K562 (cell line): ENCODE results near the gene VPS9D1. TPM values are rescaled to one million over a fixed set of nuclear protein-coding genes. Genes with fewer than 3 reads are reported as not detected.

Experiments used
- CEBPG ChIP-seq, 3 experiments: fragments of 200-800 bp in 1 of 3; sonication (Bioruptor generic) in 1 of 3; sonication (generic) in 1 of 3; formaldehyde crosslinking in 1 of 3; IDR thresholded peaks in 2 of 3; conservative IDR thresholded peaks in 1 of 3; 2 replicates each; pipeline versions ENCODE4 v1.6.1 to v1.8.0; 2016 to 2022; ENCODE audit warnings: missing compliant biosample characterization in 2 of 3, missing genetic modification characterization in 2 of 3, mild to moderate bottlenecking in 1 of 3, missing genetic modification reagents in 1 of 3
- CREM ChIP-seq: IDR thresholded peaks from 2 replicates; pipeline ENCODE4 v1.6.1; 2014; ENCODE audit warnings: antibody characterized with exemption, low read depth
- CXXC5 ChIP-seq: fragments of 250-450 bp; sonication (Bioruptor Pico); IDR thresholded peaks from 2 replicates; pipeline ENCODE4 v1.8.0; 2022; ENCODE audit warnings: inconsistent platforms, mild to moderate bottlenecking, moderate library complexity
- DPF2 ChIP-seq: fragments of 450-650 bp; IDR thresholded peaks from 2 replicates; pipeline ENCODE4 v1.6.1; 2016
- FOXP1 ChIP-seq: sonication (generic); formaldehyde crosslinking; IDR thresholded peaks from 2 replicates; pipeline ENCODE4 v1.8.0; 2022; ENCODE audit warnings: mild to moderate bottlenecking, missing genetic modification reagents
- HDAC2 ChIP-seq: fragments of 450-650 bp; IDR thresholded peaks from 2 replicates; pipeline ENCODE4 v1.6.1; 2016; ENCODE audit warnings: mild to moderate bottlenecking
- HLTF ChIP-seq: fragments of 450-650 bp; IDR thresholded peaks from 2 replicates; pipeline ENCODE4 v1.6.1; 2016
- HNRNPH1 ChIP-seq: fragments of 200-400 bp; formaldehyde crosslinking; optimal IDR thresholded peaks from 2 replicates; pipeline ENCODE3; 2017; ENCODE audit warnings: low read depth, mild to moderate bottlenecking, low read length, moderate library complexity
- JUN ChIP-seq, 2 experiments: sonication (generic) in 1 of 2; formaldehyde crosslinking in 1 of 2; IDR thresholded peaks; 2 replicates each; pipeline versions ENCODE4 v1.6.1 to v1.8.0; 2012 to 2022; ENCODE audit warnings: borderline replicate concordance in 2 of 2, mild to moderate bottlenecking in 2 of 2, improper control_type of control experiment in 1 of 2, low read depth in 1 of 2, low read length in 1 of 2, missing genetic modification reagents in 1 of 2
- KAT8 ChIP-seq: fragments of 450-650 bp; IDR thresholded peaks from 2 replicates; pipeline ENCODE4 v1.6.1; 2016; ENCODE audit warnings: low read depth, mild to moderate bottlenecking
- KLF10 ChIP-seq: fragments of 250-450 bp; sonication (Bioruptor Pico); IDR thresholded peaks from 2 replicates; pipeline ENCODE4 v1.6.1; 2021; ENCODE audit warnings: matching md5 sums
- MAZ ChIP-seq, 2 experiments: fragments of 450-650 bp in 1 of 2; sonication (generic) in 1 of 2; formaldehyde crosslinking; IDR thresholded peaks in 1 of 2; conservative IDR thresholded peaks in 1 of 2; 2 replicates each; pipeline versions ENCODE4 v1.4.0 to v1.5.0; 2020; ENCODE audit warnings: mild to moderate bottlenecking in 1 of 2, missing genetic modification reagents in 1 of 2
- NRF1 ChIP-seq, 2 experiments: fragments of 450-650 bp; IDR thresholded peaks in 1 of 2; conservative IDR thresholded peaks in 1 of 2; 2 replicates each; pipeline ENCODE4 v1.6.1; 2014; ENCODE audit warnings: mild to moderate bottlenecking in 2 of 2
- SAP30 ChIP-seq: fragments of 200-600 bp; sonication (generic); IDR thresholded peaks from 2 replicates; pipeline ENCODE4 v1.6.1; 2012; ENCODE audit warnings: borderline replicate concordance, low read depth, mild to moderate bottlenecking, moderate library complexity, low read length, control low read depth, inconsistent platforms; ENCODE audit not compliant: insufficient read depth, poor library complexity, severe bottlenecking
- SMAD4 ChIP-seq: fragments of 250-450 bp; sonication (Bioruptor Pico); conservative IDR thresholded peaks from 2 replicates; pipeline ENCODE4 v1.8.0; 2021; ENCODE audit warnings: inconsistent platforms, mild to moderate bottlenecking, moderate library complexity
- SMARCA4 ChIP-seq: fragments of 450-650 bp; IDR thresholded peaks from 2 replicates; pipeline ENCODE4 v1.6.1; 2016
- TCF3 ChIP-seq: sonication (generic); formaldehyde crosslinking; IDR thresholded peaks from 2 replicates; pipeline ENCODE4 v1.4.0; 2020; ENCODE audit warnings: mild to moderate bottlenecking, missing genetic modification reagents
- TEAD1 ChIP-seq, 2 experiments: fragments of 450-650 bp in 1 of 2; sonication (generic) in 1 of 2; formaldehyde crosslinking; IDR thresholded peaks; 2 replicates each; pipeline versions ENCODE4 v1.4.0 to v1.8.0; 2020 to 2022; ENCODE audit warnings: mild to moderate bottlenecking in 2 of 2, missing genetic modification reagents in 1 of 2
- USF1 ChIP-seq: sonication (generic); formaldehyde crosslinking; IDR thresholded peaks from 2 replicates; pipeline ENCODE4 v1.9.0; 2022; ENCODE audit warnings: mild to moderate bottlenecking, missing genetic modification reagents
- ZNF165 ChIP-seq: fragments of 250-450 bp; sonication (Bioruptor Pico); IDR thresholded peaks from 2 replicates; pipeline ENCODE4 v1.4.0; 2020; ENCODE audit warnings: borderline replicate concordance
- polyA plus RNA-seq, 8 experiments: library from polyadenylated mRNA; depleted of rRNA in 4 of 8; stranded (reverse) in 5 of 8; unstranded in 3 of 8; fragments of >200 nt; fragmentation: Nextera tagmentation in 2 of 8; fragmentation: Illumina TruSeq in 1 of 8; extraction: Ambion mirVana in 2 of 8; extraction: Trizol in 1 of 8; gene quantifications; 2 replicates each; pipeline versions ENCODE4 v1.2.1 to v1.2.3, GENCODE V29; 2011 to 2014; ENCODE audit warnings: inconsistent platforms in 1 of 8, missing spikeins in 1 of 8
- total RNA-seq, 7 experiments: library from RNA; depleted of rRNA in 6 of 7; stranded (reverse); fragments of >200 nt in 6 of 7; fragmentation: Illumina TruSeq in 2 of 7; extraction: Trizol in 2 of 7; gene quantifications; 2 replicates each; pipeline versions ENCODE4 v1.2.1 to v1.2.3, GENCODE V29; 2011 to 2021; ENCODE audit warnings: low replicate concordance in 1 of 7
- TF ChIP-seq, protein P1 (sequence below): fragments of 450-650 bp; formaldehyde crosslinking; IDR thresholded peaks from 2 replicates; pipeline ENCODE4 v1.4.0; 2020; ENCODE audit warnings: mild to moderate bottlenecking, mixed read lengths
- TF ChIP-seq, protein P2 (sequence below), 2 experiments: IDR thresholded peaks; 2 replicates each; pipeline ENCODE4 v1.6.1; 2011; ENCODE audit warnings: borderline replicate concordance in 1 of 2, control low read depth in 1 of 2, low read depth in 1 of 2, low read length in 1 of 2, mild to moderate bottlenecking in 1 of 2, mixed read lengths in 1 of 2, moderate library complexity in 1 of 2; ENCODE audit not compliant: insufficient read depth in 1 of 2, insufficient read length in 1 of 2, poor library complexity in 1 of 2, severe bottlenecking in 1 of 2; ENCODE audit errors: extremely low read depth in 1 of 2
- TF ChIP-seq, protein P3 (sequence below): sonication (generic); formaldehyde crosslinking; IDR thresholded peaks from 2 replicates; pipeline ENCODE4 v1.8.0; 2022; ENCODE audit warnings: mild to moderate bottlenecking, missing genetic modification reagents

The VPS9D1 gene
- total and polyA plus RNA-seq, 9 of the 15 experiments (the other 6 are each of a cell fraction or from before 2014, with no cell fraction given) = 0.33 to 3.1 (median 1.1) TPM

DNA sequence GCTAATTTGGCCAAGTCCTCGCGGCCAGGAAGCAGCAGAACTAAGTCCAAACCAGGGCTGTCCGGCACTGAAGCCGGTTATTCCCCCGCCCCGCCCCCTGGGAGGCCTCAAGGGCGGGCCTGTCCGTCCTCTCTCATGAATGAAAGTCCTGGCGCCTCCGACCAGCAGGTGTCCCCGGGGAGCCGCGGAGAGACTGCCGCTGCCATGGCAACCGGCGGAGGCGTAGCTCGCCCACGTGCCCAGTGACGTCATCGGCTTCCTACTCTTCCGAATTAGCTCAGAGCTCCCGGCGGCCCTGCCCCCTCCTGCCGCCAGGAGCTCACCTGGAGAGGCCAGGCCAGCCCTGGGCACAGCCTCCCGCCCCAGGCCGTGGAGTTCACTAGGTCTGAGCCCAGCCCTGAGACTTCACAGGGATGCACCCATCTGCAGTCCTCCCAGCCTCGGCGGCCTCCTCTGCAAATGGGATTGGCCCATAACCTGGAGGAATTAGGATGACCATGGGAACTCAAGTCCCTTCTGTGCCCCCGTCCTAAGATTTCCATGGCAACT, 20.5 kb downstream of the VPS9D1 start (continued):
- TF ChIP-seq, protein P1, sequence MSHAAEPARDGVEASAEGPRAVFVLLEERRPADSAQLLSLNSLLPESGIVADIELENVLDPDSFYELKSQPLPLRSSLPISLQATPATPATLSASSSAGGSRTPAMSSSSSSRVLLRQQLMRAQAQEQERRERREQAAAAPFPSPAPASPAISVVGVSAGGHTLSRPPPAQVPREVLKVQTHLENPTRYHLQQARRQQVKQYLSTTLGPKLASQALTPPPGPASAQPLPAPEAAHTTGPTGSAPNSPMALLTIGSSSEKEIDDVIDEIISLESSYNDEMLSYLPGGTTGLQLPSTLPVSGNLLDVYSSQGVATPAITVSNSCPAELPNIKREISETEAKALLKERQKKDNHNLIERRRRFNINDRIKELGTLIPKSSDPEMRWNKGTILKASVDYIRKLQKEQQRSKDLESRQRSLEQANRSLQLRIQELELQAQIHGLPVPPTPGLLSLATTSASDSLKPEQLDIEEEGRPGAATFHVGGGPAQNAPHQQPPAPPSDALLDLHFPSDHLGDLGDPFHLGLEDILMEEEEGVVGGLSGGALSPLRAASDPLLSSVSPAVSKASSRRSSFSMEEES = peak; percentile 25; the same call in 1 of the 2 replicates
- TF ChIP-seq CREM = peak; percentile 98
- peak; percentile 30; the same call in 1 of the 2 replicates for TF ChIP-seq SMAD4 (CRISPR knock-in tag)
- 0 out of 2 replicates have a peak, but pooled peaks have one; percentile 29 for TF ChIP-seq FOXP1 (CRISPR knock-in tag)
- peak; percentile 99 for TF ChIP-seq JUN (IDR thresholded peaks at IDR 0.05; ENCODE audit: borderline replicate concordance, low read depth, low read length)
- peak; percentile 94; the same call in 1 of the 2 replicates for TF ChIP-seq JUN (CRISPR knock-in tag; IDR thresholded peaks at IDR 0.05; ENCODE audit: borderline replicate concordance)
- no peak for TF ChIP-seq ZNF165 (CRISPR knock-in tag)
- TF ChIP-seq HLTF = no peak
- TF ChIP-seq USF1 (CRISPR knock-in tag) = peak; percentile 99
- TF ChIP-seq MAZ (CRISPR knock-in tag; conservative IDR thresholded peaks at IDR 0.05 in 1 of 2, IDR thresholded peaks at IDR 0.05 in 1 of 2) = peak; percentile 63 to 81; a peak in 3 of 4 replicates
- TF ChIP-seq, protein P2, sequence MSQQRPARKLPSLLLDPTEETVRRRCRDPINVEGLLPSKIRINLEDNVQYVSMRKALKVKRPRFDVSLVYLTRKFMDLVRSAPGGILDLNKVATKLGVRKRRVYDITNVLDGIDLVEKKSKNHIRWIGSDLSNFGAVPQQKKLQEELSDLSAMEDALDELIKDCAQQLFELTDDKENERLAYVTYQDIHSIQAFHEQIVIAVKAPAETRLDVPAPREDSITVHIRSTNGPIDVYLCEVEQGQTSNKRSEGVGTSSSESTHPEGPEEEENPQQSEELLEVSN (IDR thresholded peaks at IDR 0.05; ENCODE audit: borderline replicate concordance in 1 of 2, extremely low read depth in 1 of 2, insufficient read depth in 1 of 2, insufficient read length in 1 of 2, low read depth in 1 of 2, low read length in 1 of 2, poor library complexity in 1 of 2, severe bottlenecking in 1 of 2) = peak in 1 of 2 experiments; percentile 3
- 0 out of 2 replicates have a peak, but pooled peaks have one; percentile 37 for TF ChIP-seq CEBPG (CRISPR knock-in tag; IDR thresholded peaks at IDR 0.05)
- TF ChIP-seq CEBPG (tag; conservative IDR thresholded peaks at IDR 0.05 in 1 of 2, IDR thresholded peaks at IDR 0.05 in 1 of 2) = no peak; a peak in 1 of 4 replicates
- peak; percentile 61; the same call in 1 of the 2 replicates for TF ChIP-seq HDAC2
- TF ChIP-seq DPF2 = peak; percentile 51; the same call in 1 of the 2 replicates
- peak; percentile 75 for TF ChIP-seq CXXC5 (CRISPR knock-in tag)
- no peak for TF ChIP-seq KAT8
- TF ChIP-seq, protein P3, sequence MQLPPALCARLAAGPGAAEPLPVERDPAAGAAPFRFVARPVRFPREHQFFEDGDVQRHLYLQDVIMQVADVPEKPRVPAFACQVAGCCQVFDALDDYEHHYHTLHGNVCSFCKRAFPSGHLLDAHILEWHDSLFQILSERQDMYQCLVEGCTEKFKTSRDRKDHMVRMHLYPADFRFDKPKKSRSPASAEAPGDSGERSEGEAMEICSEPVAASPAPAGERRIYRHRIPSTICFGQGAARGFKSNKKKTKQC (CRISPR knock-in tag) = no peak
- TF ChIP-seq SMARCA4 = 0 out of 2 replicates have a peak, but pooled peaks have one; percentile 14
- TF ChIP-seq SAP30 = peak; percentile 35
- TF ChIP-seq TEAD1 (CRISPR knock-in tag; IDR thresholded peaks at IDR 0.05) = peak in 1 of 2 experiments; percentile 71; a peak in 2 of 4 replicates
- no peak for TF ChIP-seq HNRNPH1
- 0 out of 2 replicates have a peak, but pooled peaks have one; percentile 21 for TF ChIP-seq TCF3 (CRISPR knock-in tag)
- no peak for TF ChIP-seq KLF10 (CRISPR knock-in tag)
- peak in 1 of 2 experiments; percentile 43; a peak in 2 of 4 replicates for TF ChIP-seq NRF1 (conservative IDR thresholded peaks at IDR 0.05 in 1 of 2, IDR thresholded peaks at IDR 0.05 in 1 of 2)
